CD4-positive, alpha-beta T cell (primary cell): ENCODE results near the gene NAGPA. TPM values are rescaled to one million over a fixed set of nuclear protein-coding genes. Genes with fewer than 3 reads are reported as not detected.
"Not testable (repeated sequence)": the region's sequence is repeated elsewhere in the genome, so short reads cannot be mapped to it uniquely, and the experiment has no call there.

ENCODE experiments used
- ATAC-seq: fragments of 200-7000 bp; cut with Tn5 transposase; one replicate; pipeline ENCODE4 v1.10.0; 2022; ENCODE audit warnings: mild to moderate bottlenecking; ENCODE audit not compliant: poor library complexity
- CTCF ChIA-PET: fragments of 350-600 bp; sonication (Branson Sonifier 250); formaldehyde crosslinking; loops from one replicate; lab custom pipeline; 2021; ENCODE audit warnings: antibody characterized with exemption, inconsistent platforms; lab: Charles Lee
- POLR2A ChIA-PET: fragments of 350-600 bp; sonication (Branson Sonifier 250); formaldehyde crosslinking; loops from one replicate; lab custom pipeline; 2021; ENCODE audit warnings: antibody characterized with exemption, inconsistent platforms; lab: Charles Lee
- DNase-seq, 14 experiments: peaks; one replicate each; pipeline ENCODE4 v3.0.0-alpha.2; 2013 to 2020; ENCODE audit warnings: mixed read lengths in 2 of 14
- H3K27ac ChIP-seq, 2 donors: one replicate each; pipeline versions ENCODE4 v1.5.1 to v1.7.0; 2013; ENCODE audit warnings: low read length in 2 of 2, low read depth in 1 of 2, mild to moderate bottlenecking in 1 of 2
- H3K27me3 ChIP-seq, 2 experiments: 1 replicate in 1 of 2; 2 replicates in 1 of 2; pipeline versions ENCODE4 v1.6.1 to v1.7.0; 2013; ENCODE audit warnings: low read length in 2 of 2, control low read depth in 1 of 2, mild to moderate bottlenecking in 1 of 2, moderate library complexity in 1 of 2; ENCODE audit not compliant: insufficient read depth in 2 of 2, control insufficient read depth in 1 of 2
- H3K36me3 ChIP-seq: one replicate; pipeline ENCODE4 v1.6.1; 2013; ENCODE audit warnings: low read length, control low read depth; ENCODE audit not compliant: insufficient read depth
- H3K4me1 ChIP-seq: one replicate; pipeline ENCODE4 v1.6.1; 2013; ENCODE audit warnings: low read length, control low read depth; ENCODE audit not compliant: insufficient read depth
- H3K4me3 ChIP-seq: one replicate; pipeline ENCODE4 v1.5.1; 2013; ENCODE audit warnings: mild to moderate bottlenecking, low read length, moderate library complexity
- H3K9me3 ChIP-seq, 2 experiments: 1 replicate in 1 of 2; 2 replicates in 1 of 2; pipeline versions ENCODE4 v1.6.1 to v1.7.0; 2013; ENCODE audit warnings: low read length in 2 of 2, mild to moderate bottlenecking in 2 of 2, control low read depth in 1 of 2, moderate library complexity in 1 of 2; ENCODE audit not compliant: control insufficient read depth in 1 of 2, insufficient read depth in 1 of 2
- H3K27ac Mint-ChIP-seq: one replicate; pipeline ENCODE4 v1.8.0; 2020; ENCODE audit warnings: mixed read lengths
- H3K27me3 Mint-ChIP-seq: one replicate; pipeline ENCODE4 v1.8.0; 2021; ENCODE audit warnings: mixed read lengths
- H3K36me3 Mint-ChIP-seq: one replicate; pipeline ENCODE4 v1.8.0; 2021; ENCODE audit warnings: low read depth, mixed read lengths
- H3K4me1 Mint-ChIP-seq: one replicate; pipeline ENCODE4 v1.8.0; 2021; ENCODE audit warnings: low read depth, mixed read lengths
- H3K4me3 Mint-ChIP-seq: one replicate; pipeline ENCODE4 v1.8.0; 2020; ENCODE audit warnings: mild to moderate bottlenecking, mixed read lengths
- H3K9me3 Mint-ChIP-seq: one replicate; pipeline ENCODE4 v1.8.0; 2020; ENCODE audit warnings: mixed read lengths
- intact Hi-C, 2 experiments: fragments of 100-400 bp; cut with DNase I in 1 of 2; cut with micrococcal nuclease in 1 of 2; formaldehyde crosslinking; loops; one replicate each; pipeline versions ENCODE4 v1.15.1 to v1.9.0; 2023 to 2025; cut with DNase I, micrococcal nuclease
- polyA plus RNA-seq, 2 donors: library from polyadenylated mRNA; unstranded; fragments of 120-200 nt; gene quantifications; one replicate each; pipeline ENCODE4 v1.2.1, GENCODE V29; 2013
- total RNA-seq, 174 experiments: library from RNA in 2 of 174; stranded (reverse) in 2 of 174; gene quantifications; one replicate each; pipeline ENCODE4 v1.2.3 and lab custom pipeline; 2021 to 2026
- TF ChIP-seq, protein P1 (sequence below): fragments of 200-600 bp; IDR thresholded peaks from one replicate; pipeline ENCODE4 v1.8.0; 2022; ENCODE audit warnings: antibody characterized with exemption, mild to moderate bottlenecking

The NAGPA gene, protein sequence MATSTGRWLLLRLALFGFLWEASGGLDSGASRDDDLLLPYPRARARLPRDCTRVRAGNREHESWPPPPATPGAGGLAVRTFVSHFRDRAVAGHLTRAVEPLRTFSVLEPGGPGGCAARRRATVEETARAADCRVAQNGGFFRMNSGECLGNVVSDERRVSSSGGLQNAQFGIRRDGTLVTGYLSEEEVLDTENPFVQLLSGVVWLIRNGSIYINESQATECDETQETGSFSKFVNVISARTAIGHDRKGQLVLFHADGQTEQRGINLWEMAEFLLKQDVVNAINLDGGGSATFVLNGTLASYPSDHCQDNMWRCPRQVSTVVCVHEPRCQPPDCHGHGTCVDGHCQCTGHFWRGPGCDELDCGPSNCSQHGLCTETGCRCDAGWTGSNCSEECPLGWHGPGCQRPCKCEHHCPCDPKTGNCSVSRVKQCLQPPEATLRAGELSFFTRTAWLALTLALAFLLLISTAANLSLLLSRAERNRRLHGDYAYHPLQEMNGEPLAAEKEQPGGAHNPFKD
- total RNA-seq: 10 to 100 TPM; 30.0 to 34.0 TPM
- 19.0 TPM for polyA plus RNA-seq (2013, experiment 1 of 2)
- 21.0 TPM for polyA plus RNA-seq (2013, experiment 2 of 2)
- total RNA-seq (lab: John Stamatoyannopoulos, UW): 12.8 to 56.5 (median 28.9) reads per million in 172 experiments

DNA sequence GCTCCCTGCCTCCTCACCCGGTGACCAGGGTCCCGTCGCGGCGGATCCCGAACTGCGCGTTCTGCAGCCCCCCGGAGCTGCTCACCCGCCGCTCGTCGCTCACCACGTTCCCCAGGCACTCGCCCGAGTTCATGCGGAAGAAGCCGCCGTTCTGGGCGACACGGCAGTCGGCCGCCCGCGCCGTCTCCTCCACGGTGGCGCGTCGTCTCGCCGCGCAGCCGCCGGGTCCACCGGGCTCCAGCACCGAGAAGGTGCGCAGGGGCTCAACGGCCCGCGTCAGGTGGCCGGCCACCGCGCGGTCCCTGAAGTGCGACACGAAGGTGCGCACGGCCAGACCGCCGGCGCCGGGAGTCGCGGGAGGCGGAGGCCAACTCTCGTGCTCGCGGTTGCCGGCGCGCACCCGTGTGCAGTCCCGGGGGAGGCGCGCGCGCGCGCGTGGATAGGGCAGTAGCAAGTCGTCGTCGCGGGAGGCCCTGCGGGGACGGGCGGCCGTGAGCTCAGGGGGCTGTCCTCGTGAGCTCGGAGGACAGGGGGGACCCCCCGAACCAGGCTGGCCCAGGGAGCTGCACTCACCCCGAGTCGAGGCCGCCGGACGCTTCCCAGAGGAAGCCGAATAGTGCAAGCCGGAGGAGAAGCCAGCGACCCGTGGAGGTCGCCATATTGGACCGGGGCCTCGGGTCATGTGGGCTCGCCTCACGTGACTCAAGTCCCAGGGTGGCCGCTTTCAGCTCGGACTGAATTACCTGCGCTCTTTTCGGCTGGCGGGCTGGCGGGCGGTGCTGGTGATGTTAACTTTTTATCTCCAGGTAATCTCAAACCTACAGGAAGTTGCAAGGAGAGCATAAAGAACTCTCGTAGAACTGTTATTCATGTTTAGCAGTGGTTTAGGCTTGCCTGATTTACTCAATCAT, at the start of gene NAGPA:
Gene NAGPA, minus strand, starts transcription at position 680 of the 911 bp plus-strand sequence. Its CDS starts 21 bp downstream, at position 659.
- CTCF ChIA-PET: interaction anchor here (1.2 to 1.3 kb wide), 2 partner anchors 51 to 59 kb away, joined by 4 to 5 read pairs; no protein-coding TSS in a partner anchor
- POLR2A ChIA-PET: interaction anchor here (0.7 to 3.0 kb wide), 10 partner anchors 38 to 780 kb away, joined by 3 to 25 read pairs (median 4); partner anchors contain the start of genes ALG1, ANKS3, DNAAF8 and EEF2KMT
- no peaks in the 10 kb centered on the region for H3K27me3 Mint-ChIP-seq

DNA sequence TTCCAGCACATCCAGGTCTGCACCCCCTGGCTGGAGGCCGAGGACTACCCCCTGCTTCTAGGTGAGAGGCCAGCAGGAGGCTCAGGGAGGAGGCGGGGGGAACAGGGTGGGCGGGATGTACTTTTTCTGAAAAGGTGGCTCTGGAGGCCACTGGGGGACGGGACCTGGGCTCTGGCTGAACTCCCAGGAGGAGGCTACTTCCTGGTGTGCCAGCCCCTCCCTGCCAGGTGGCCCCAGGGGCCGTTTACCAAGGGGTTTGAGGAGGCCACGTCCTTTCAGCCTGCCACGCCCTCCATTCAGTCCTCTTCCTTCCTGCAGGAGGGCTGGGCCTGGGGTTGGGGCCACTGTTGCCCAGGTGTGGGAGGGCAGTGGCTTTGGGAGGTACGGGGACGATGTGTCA, 47.3 kb upstream of the NAGPA start:
- H3K27ac ChIP-seq, H3K27me3 ChIP-seq, POLR2A ChIA-PET, H3K4me1 ChIP-seq, H3K4me3 ChIP-seq, DNase-seq, H3K9me3 ChIP-seq, H3K4me1 Mint-ChIP-seq, intact Hi-C loops, H3K9me3 Mint-ChIP-seq, ATAC-seq, H3K4me3 Mint-ChIP-seq, H3K27ac Mint-ChIP-seq, H3K27me3 Mint-ChIP-seq, CTCF ChIA-PET: not testable (repeated sequence)
- peaks cover 43% of the 10 kb centered on the region for H3K36me3 ChIP-seq
- peaks cover 67% of the 10 kb centered on the region for H3K36me3 Mint-ChIP-seq

More for the DNA sequence above, at the start of gene NAGPA:
- H3K4me1 ChIP-seq: peaks cover 19% of the 10 kb centered on the region
- H3K27ac Mint-ChIP-seq: peak within 1 kb of the TSS; percentile 84
- H3K4me3 ChIP-seq: peak within 1 kb of the TSS; percentile 73
- no peaks in the 10 kb centered on the region for H3K9me3 Mint-ChIP-seq
- peak within 1 kb of the TSS; percentile 86 for H3K4me3 Mint-ChIP-seq
- DNase-seq (peak; percentile 72 to 90 (median 80)), ATAC-seq (peak; percentile 90)
- peaks cover 14% of the 10 kb centered on the region for H3K36me3 Mint-ChIP-seq
- intact Hi-C loops: loop anchor here (1.0 to 10.0 kb wide), 6 partner anchors 38 to 339 kb away; partner anchors contain the start of genes ALG1 (in 1 of the 2), ANKS3 (in 1 of the 2), DNAAF8 (in 1 of the 2) and GLYR1 (in 1 of the 2)
- H3K9me3 ChIP-seq: no peaks in the 10 kb centered on the region
- H3K27me3 ChIP-seq: no peaks in the 10 kb centered on the region
- peaks cover 11% of the 10 kb centered on the region for H3K36me3 ChIP-seq
- TF ChIP-seq, protein P1, sequence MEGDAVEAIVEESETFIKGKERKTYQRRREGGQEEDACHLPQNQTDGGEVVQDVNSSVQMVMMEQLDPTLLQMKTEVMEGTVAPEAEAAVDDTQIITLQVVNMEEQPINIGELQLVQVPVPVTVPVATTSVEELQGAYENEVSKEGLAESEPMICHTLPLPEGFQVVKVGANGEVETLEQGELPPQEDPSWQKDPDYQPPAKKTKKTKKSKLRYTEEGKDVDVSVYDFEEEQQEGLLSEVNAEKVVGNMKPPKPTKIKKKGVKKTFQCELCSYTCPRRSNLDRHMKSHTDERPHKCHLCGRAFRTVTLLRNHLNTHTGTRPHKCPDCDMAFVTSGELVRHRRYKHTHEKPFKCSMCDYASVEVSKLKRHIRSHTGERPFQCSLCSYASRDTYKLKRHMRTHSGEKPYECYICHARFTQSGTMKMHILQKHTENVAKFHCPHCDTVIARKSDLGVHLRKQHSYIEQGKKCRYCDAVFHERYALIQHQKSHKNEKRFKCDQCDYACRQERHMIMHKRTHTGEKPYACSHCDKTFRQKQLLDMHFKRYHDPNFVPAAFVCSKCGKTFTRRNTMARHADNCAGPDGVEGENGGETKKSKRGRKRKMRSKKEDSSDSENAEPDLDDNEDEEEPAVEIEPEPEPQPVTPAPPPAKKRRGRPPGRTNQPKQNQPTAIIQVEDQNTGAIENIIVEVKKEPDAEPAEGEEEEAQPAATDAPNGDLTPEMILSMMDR: no peak
- peaks cover 20% of the 10 kb centered on the region for H3K4me1 Mint-ChIP-seq
- peak within 1 kb of the TSS; percentile 39 to 68 for H3K27ac ChIP-seq

DNA sequence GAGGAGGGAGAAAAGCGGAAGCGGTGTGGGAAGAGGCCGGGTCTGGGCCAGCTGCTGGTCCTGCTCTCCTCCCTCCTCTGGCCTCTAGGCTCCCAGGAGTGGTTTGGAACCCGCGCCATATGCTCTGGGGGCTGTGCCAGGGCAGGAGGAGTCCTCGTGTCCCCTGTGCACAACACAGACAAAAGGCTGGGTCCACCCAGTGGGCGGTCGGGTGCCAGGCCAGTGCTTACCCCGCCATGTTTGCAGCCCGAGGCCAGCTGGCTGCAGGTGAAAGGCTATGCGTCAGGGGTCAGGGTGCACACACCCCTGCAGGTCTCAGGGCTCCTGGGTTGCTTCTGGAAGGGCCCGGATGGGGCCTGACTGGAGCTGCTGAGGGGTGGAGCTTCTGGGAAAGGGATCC, 46.7 kb upstream of the NAGPA start:
- CTCF ChIA-PET, H3K4me3 Mint-ChIP-seq, H3K27me3 ChIP-seq, H3K27ac Mint-ChIP-seq, POLR2A ChIA-PET, H3K27ac ChIP-seq, DNase-seq, ATAC-seq, H3K27me3 Mint-ChIP-seq, H3K4me1 ChIP-seq, H3K4me3 ChIP-seq, H3K9me3 Mint-ChIP-seq, H3K9me3 ChIP-seq, intact Hi-C loops, H3K4me1 Mint-ChIP-seq: not testable (repeated sequence)
- peaks cover 45% of the 10 kb centered on the region for H3K36me3 ChIP-seq
- H3K36me3 Mint-ChIP-seq: peaks cover 71% of the 10 kb centered on the region
